Activated CD4-positive, alpha-beta T cell treated with anti-CD3 and anti-CD28 coated beads, Interleukin-2, Interleukin-6, amounts not matched to agents 100 ng/mL and 50 ng/mL, durations not matched to agents 16 hours and 8 hours (primary cell): Measurements from ENCODE around the gene FAM3D.

ENCODE experiments used
- DNase-seq: peaks from one replicate; pipeline ENCODE4 v3.0.0-alpha.2; 2020

FAM3D gene

DNA sequence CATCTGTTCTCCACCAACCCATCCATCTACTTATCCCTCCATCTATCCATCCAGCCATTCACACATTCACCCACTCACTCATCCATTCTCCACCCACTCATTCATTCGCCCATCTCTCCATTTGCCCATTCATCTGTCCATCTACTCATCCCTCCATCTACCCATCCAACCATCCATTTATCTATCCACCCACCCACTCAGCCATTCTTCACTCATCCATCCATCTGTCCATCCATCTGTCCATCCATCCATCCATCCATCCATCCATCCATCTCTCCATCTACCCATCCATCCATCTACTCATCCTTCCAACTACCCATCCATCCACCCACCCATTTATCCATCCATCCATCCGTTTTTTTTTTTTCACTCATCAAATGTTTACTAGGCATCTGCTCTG lies 13.9 kb downstream of the FAM3D start:
- no peak for DNase-seq

DNA sequence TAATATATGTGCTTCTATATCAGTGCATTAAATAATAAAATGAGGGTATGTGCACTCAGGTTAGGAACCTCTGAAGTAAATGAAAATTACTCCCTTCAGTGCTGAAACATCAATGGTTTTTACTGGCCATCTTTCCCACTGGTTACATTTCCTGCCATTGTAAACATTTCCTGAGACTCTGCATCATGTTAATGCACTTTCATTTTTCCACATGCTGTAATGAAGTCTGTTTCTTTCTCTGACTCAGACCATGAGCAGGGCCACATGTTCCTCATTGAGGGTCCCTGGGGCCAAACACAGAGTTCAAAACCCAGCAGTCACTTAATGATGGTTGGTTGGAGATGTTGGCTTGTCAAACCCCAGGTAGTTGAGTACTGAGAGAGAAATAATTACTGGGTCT lies 15.3 kb downstream of the FAM3D start:
- DNase-seq = no peak

DNA sequence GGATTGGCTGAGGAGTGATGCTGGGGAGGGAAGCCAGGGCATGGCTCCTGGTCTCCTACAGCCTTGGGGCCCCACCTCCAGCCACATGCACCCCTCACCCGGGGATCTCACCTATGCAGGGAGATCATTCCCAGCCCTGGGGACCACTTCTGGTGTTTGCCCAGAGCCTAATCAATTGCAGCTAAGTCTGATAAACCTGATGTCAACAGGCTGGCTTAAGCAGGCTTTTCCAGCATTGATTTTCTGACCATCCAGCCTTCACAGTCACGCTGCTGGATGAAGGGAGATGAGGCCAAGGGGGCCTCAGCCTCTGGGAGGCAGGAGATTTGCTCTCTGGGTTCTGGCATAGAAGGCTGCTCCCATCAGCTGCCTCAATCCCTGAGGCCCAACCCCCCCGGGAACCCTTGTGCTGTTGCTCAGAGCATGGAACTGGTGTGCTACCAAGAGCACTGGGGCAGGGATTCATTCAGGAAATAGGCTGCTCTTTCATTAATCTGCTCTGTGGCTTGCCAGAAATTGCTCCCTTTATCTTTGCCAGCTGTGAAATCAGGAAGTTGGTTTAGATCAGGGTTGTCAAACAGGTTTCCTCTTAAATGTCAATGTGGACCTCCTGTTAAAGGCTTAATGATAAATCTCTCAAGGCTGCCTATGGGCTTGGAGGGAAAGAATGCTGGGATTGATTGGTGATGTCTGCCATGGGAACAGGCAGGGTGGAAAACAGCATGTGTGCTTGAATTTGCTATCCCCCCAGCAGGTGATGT lies 19.0 kb downstream of the FAM3D start:
- DNase-seq = no peak

DNA sequence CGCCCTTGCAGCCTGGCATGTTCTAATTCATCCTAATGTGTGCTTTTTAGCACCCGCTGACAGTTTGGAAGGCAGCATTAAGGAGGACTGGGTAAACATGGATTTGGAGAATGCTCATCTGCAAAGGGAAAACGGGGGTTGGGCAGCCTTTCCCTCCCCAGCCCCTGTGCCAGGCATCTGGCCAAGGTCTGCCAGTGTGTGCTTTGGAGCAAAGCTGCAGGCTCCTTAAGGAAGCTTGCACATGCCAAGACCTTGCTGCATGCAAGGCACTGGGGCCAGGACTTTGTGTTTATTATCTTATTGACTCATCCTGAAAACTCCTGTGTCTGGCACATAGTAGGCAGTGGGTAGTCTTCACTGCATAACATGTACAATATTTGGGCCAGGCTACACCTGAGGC lies 20.1 kb downstream of the FAM3D start:
- no peak for DNase-seq

DNA sequence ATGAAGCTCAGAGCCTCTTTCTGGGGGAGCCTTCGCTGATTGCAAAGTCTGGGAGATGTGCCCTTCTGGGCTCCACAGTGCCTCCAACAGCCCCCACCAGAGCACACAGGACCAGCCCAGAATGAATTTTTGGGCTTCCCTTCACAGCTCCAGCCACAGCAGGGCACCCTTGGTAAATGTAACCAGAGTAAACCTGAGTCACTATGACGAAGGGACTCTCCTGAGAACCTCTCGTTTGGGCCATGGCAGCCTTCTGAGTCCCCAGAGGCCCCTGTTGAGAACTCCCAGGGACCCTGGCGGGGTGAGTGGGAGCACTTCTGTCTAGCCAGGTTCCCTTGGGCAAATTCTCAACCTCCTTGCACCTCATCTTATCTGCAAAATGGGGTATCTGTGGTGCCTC lies 20.8 kb downstream of the FAM3D start:
- no peak for DNase-seq

DNA sequence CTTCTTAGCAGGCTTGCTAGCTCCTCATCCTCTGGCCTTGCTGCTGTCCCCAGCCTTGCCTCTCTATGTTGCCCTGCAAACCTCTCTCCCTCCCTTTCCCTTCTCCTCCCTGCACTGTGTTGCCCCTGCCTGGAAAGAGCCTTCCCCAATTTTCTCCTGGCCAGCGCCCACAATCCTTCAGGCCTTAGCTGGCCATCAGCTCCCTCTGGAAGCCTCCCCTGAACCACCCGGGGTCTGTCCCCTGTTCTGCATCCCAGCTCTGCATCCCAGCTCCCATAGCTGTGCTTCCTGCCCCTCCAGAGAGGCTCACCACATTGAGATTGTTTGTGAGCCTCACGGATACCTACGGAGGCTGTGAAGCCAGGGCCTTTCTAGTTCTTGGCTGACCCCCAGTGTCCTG lies 23.7 kb downstream of the FAM3D start:
- no peak for DNase-seq

DNA sequence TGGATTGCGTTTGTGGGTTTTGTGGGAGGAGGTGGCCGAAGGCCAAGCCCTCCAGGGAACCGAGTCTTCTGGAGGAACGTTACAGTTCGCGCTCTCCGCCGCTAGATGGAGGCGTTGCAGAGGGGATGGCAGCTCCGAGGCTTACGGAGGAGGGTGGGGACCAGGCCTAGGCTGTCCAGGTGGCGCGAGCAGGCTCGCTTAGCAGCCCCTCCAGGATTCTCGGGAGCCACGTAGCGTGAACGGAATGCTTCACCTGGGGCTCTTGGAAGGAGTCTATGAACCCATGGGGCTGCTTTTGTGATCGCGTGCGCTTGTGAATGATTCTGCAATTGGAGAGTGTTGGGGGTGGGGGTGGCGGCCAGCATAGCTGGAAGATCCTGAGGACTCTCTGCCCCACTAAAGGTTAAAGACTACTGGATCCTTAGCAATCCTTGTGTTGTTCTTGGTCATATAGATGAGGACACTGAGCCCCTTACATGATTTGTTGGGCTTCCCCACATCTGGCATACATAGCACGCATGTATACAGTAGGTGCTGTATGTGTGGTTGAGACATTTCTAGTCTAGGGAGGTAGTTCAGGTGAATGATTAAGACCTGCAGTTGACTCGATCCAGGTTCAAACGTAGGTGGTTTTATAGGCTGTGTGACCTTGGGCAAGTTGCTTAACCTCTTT lies 25.7 kb downstream of the FAM3D start:
- peak; percentile 79 for DNase-seq

DNA sequence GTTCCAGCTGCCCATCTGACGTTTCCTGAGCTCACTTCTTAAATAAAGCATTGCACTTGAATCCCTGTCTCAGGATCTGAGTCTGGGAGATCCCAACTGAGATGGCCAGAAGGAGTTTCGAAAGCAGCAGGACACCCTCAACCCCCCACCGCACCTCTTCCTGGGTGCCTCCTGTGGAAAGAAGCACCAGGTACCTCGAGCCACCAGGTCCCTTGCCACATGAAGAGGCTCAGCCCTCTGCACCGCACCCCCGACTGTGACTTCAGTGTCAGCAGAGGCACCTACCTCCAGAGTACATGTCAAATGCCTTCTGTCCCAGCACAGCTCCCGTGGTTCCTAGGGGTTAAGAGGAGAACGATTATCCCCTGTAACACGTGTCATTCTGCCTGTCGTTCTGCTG lies 26.7 kb downstream of the FAM3D start:
- no peak for DNase-seq

DNA sequence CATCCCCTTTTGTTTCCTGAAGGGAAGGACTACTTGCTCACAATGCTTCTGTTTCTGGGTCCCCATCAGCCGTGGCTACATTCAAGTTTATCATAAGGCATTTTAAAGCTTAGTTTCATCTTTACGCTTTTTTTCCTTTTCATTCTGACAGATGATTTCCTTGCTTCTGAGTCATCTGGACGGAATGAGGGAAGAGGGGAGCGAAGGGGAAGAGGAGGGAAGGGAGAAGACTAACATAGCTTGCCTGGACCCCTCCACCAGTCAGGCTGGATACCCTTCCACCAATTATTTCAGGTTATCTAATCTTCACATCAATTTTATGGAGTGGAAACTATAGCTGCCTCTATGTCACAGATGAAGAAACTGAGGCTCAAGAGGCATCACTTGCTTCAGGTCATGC lies 27.6 kb downstream of the FAM3D start:
- DNase-seq = no peak

DNA sequence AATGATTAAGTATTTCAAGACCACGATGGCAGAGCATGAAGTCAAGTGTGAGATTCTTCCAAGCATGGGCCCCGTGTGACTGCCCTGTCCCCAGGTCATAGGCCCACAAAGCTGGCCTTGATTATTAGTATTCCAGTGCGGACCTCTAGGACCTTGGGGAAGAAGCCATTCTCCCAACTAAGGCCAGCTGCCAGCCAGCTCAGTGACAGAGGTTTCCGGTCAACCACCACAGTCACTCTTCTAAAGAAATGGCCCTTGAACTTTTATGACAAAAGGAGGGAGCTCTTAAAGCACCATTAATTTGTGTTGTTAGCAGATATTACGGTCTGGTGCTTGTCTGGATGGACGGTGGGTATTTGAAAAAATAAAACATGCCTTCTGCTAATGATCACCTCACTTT lies 28.0 kb downstream of the FAM3D start:
- no peak for DNase-seq

DNA sequence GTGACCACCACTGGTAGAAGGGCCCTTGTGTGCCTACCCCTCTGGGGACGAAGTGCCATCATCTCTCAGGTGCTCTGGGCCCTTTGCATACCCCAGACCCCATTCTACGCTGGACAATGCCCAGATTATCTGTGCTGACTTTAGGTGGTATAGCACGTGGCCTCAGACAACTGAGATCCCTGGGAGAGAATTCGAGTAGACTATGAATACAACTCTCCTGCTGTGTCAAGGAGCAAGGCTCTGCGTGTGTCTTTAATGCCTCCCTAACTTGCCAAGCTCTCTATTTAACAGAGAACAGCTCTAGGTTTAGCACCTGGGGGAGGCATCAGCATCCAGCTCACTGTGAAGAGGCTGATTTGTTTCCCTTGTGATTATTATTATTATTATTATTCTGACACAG lies 29.1 kb downstream of the FAM3D start:
- DNase-seq = no peak

DNA sequence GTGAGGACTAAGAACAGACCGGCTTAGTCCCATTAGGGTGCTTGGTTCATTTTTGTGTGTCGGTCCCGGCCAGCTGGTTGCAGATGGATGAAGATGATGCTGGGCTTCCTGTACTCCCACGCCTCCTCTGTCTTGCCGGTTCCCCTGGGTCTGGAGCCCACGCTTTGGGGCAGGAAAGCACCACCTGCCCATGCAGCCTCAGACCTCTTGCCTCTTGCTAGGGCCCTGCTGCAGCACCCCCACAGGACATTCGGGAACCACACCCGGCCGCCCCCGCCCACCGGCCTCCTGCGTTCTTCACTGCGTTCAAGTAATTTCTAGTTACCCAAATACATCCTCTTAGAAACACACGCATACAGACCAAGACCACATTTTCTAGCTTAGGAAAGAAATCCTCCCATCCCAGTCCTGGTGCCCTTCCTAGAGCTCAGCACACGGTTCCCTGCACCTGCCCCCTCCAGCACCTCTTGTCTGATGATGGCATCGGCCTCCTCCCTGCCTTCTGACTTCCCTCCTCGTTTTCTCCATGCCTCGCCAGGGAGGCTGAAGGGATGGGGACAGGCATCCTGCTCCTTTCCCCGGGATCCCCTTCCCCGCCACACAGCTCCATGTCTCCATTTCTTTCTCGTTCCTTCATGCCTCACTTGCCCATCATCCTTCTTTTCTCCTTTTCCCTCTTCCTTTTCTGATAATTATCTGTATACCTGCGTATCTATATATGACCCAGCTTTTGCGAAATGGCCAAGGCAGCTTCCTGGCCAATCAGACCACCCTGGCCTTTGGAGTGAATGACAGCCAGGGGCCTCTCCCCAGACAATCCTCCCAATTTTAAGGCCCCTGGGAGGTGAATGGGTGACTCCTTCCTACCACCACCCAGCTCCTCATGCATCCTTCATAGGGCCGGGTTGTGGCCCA lies 30.9 kb downstream of the FAM3D start:
- DNase-seq = no peak

DNA sequence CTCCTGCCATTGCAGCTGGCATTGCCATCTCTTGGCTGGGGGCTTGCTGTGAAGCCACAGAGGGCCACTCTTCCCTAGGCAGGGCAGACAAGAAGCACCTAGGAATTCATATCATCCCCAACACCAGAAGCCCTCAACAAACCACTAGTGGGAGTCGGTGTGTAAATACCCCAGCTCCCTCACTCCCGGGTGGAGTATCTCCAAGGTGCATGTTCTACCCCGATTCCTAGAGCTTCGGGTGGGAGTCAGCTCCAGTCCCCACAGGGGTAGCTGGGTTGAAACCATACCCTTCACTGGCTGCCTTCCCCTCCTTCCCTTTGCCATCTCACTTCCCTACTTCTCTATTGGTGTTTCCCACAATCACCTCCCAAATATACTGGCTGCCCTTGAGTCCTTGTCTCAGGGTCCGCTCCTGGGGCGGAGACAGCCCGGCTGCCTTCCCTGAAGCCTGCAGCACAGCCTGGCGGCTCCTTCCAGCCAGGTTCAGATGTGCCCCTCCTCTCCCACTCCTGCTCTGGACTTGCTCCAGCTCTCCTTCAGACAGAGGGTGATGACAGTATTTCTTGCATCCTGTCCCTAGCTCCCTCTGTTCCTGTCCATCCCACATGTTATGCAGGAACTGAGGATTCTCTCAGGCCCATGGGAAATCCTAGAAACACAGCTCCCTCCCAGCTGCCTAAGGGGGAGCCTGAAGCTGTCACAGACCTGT lies 33.3 kb downstream of the FAM3D start:
- no peak for DNase-seq

DNA sequence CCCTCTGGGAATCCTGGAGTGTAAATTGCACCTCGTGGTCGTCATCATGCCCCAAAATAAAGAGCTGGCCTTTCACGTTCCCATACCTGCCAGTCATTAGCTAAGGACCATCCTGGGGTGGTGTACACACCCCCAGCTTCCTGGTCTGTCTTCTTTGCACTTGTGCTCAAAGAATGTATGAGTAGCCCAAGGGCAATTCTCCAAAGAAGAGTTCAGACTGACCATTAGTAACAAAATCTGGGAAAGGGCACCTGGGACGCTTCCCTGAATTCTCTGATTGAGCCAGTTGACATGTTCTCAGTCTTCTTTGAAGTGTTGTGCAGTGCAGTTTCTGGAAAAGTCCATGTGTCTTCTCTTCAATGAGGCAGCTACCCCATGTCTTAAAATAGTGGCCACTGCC lies 34.8 kb downstream of the FAM3D start:
- DNase-seq = no peak

DNA sequence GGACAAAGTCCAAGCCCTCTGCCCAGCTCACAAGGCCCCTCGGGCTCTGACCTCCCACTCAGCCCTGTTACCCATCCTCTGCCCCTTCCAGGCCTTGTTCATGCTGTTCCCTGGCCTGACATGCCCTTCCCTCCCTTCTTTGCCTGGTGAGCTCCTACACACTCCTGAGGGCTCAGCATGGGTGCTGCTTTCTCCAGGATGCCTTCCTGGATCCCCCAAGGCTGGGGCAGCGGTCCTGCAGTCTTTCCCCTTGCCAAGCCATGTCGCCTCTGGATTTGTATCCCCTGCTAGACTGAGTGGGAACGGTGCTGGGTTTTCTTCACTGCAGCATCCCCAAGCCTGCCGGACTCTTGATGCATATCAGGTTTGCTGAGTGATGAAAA lies 35.9 kb downstream of the FAM3D start:
- DNase-seq = no peak

DNA sequence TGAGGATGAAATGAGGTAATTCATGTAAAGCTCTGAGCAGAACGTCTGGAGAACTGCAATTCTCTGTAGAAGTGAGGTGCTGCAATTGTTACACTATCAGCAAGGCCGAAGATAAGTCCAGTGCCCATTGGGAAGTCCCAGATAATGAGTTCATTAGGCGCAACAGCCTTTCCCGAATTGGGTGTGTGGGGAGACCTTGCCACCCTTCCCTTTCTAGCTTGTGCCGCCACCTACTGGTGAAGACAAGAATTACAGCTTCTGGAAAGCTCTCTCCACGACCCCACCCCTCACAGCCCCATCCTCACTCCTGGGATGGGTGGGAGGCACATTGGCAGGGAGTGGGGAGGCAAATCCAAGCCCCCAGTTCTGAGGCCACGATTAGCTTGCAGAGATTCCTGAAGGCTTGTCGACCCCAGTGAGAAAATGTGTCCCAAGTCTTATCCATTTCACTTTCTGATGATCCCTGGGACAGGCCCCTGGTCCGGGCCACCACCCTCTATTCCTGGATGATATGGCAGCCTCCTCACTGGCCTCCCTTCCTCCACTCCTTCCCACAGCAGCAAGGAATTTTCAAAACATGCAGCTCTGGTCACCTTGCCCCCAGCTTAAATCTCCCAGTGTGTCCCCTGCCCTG lies 36.4 kb downstream of the FAM3D start:
- DNase-seq = peak; percentile 76

DNA sequence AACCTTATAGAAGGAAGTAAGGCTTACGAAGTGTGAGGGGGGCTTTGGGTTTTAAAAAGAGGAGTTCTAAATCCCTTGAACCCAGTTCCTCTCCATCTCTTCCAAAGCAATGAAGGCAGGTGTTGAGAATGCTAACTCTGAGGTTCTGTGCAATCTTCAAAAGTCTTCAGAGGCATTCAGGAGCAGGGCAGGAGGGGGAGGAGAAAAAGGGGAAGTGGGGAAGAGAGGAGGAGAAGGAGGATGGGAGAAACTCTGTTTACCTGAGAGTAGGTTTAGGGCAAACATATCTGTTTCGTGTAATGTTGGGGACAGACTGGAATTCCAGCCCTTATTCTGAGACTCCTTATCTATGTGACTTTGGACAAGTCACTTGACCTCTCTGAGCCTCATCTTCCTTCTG lies 36.9 kb downstream of the FAM3D start:
- DNase-seq = no peak

DNA sequence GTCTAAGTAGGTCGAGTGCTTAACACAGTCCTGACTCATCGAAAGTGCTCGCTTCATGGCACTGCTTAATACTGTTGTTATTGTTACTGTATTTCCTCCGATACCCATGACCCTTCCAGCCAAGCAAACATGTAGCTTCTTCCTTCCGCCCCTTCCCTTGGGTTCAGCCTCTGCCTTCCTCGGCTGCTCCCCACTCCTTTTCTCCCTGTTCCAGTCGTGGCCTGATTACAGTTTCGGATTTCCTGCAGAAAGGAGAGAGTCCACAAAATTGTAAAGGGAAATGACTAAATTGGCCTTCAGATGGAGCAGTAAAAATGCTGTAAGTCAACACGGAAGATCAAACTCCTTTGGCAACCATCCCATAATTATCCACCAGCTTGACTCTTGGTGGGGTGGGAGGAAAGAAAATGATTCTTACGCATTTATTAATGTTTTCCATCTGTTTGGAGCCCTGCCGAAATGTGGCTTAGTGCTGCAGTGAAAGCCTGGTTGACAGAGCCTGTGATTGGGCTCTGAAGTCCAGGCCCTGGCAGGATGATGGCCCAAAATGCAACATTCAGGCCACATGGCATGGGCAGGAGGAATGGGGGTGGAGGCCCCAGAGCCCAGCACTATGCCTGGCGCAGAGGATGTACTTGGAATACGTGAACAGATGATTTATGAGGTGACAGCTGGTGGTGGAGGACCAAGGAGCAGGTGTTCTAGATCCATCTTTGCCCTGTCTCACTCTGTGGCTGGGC lies 37.6 kb downstream of the FAM3D start:
- DNase-seq = no peak

DNA sequence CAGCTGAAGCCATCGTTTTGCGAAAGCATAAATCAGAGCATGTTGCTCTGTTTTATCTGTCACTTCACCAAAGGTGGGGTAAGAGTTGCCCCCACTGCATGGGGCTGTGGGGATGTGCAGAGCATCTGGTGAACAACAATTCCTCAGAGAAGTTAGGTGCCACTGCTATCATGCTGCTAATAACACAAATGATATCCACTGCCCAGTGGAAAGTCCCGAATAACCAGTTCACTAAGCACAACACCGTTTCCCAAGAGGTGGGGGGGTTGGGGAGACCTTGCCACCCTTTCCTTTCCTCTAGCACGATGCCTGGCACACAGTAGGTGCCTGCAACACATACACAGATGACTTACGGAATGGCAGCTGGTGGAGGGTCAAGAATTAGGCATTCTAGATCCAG lies 38.6 kb downstream of the FAM3D start:
- DNase-seq = no peak

DNA sequence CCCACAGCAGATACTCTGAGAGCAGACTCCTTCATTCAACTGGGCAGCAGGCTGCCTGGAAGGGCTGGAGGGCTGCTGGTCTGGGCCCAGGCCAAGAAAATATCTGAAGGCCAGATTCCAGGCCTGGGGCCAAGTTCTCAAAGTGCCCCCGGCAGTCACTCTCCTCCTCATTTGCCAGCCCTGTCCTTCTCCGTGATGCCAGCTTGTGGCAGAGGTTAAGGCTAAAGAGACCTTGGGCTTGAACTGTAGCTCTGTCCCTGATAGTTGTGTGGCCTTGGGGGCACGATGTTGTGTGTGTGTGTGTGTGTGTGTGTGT lies 39.0 kb downstream of the FAM3D start:
- no peak for DNase-seq

DNA sequence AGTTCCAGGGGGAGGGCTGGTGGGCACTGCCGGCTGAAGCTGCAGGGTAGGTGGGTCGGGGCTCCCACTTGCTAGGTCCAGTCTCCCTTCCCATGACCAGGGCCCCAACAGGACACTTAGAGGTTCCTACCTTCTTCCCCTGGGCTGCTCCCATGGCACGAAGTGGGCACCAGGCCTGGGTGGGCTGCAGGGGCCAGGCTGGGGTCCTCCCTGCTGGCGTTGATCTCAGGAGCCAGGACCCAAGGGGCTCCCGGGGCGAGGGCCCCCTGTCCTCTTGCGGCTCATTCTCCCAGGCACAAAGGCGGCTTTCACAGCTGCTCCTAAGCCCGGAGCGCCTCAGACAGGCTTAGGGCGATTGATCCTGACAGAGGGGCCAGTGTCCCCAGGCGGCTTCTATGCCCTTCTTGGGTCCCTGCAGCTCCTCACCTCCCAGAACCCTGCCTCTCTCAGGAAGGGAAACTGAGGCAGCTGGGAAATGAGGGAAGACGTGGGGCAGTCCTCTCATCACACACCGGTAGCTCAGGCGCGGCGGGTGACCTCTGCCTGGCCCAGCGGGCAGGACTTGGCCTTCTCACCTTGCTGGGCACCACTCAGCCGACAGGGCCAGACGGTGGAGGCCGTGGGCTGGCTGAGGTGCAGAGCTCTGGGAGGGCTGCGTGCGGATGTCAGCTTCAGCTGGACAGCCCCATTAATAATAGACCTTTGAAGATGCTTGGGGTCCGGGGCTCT lies 39.6 kb downstream of the FAM3D start:
- DNase-seq = no peak
